HL-60 (cell line): ENCODE measurements around the gene HTR4.

Experiments used
- CTCF ChIP-seq: IDR thresholded peaks from one replicate; pipeline ENCODE4 v1.5.1; 2011; ENCODE audit warnings: low read length, control low read depth, inconsistent platforms; ENCODE audit not compliant: insufficient read depth
- GABPA ChIP-seq: IDR thresholded peaks from 2 replicates; pipeline ENCODE4 v1.6.1; 2012; ENCODE audit warnings: low read depth
- POLR2AphosphoS5 ChIP-seq: IDR thresholded peaks from 2 replicates; pipeline ENCODE4 v1.6.1; 2012; ENCODE audit warnings: low read depth
- REST ChIP-seq: IDR thresholded peaks from 2 replicates; pipeline ENCODE4 v1.6.1; 2012; ENCODE audit warnings: low read depth; ENCODE audit not compliant: insufficient replicate concordance

- no peak for TF ChIP-seq CTCF
- no peak for TF ChIP-seq POLR2AphosphoS5
- TF ChIP-seq REST: no peak
- no peak for TF ChIP-seq GABPA
Measured at GRCh38 chr5:148697180-148697808, 43.0 kb upstream of the HTR4 start.
